Right lung (tissue), 5 donors: ENCODE results near the gene CBARP. TPM values are rescaled to one million over a fixed set of nuclear protein-coding genes. Genes with fewer than 3 reads are reported as not detected.

Experiments used
- DNase-seq, 2 donors: peaks; one replicate each; pipeline ENCODE4 v3.0.0-alpha.2; 2013
- polyA plus RNA-seq, 5 donors: library from polyadenylated mRNA; unstranded; fragments of 120-200 nt; gene quantifications; one replicate each; pipeline versions ENCODE4 v1.2.1 to v1.2.3, GENCODE V29; 2013; ENCODE audit warnings: inconsistent platforms in 1 of 5, low replicate concordance in 1 of 5; ENCODE audit not compliant: insufficient read length in 5 of 5, insufficient read depth in 1 of 5

The CBARP gene
- polyA plus RNA-seq, 5 donors: 0.97 to 2.5 (median 1.5) TPM

DNA sequence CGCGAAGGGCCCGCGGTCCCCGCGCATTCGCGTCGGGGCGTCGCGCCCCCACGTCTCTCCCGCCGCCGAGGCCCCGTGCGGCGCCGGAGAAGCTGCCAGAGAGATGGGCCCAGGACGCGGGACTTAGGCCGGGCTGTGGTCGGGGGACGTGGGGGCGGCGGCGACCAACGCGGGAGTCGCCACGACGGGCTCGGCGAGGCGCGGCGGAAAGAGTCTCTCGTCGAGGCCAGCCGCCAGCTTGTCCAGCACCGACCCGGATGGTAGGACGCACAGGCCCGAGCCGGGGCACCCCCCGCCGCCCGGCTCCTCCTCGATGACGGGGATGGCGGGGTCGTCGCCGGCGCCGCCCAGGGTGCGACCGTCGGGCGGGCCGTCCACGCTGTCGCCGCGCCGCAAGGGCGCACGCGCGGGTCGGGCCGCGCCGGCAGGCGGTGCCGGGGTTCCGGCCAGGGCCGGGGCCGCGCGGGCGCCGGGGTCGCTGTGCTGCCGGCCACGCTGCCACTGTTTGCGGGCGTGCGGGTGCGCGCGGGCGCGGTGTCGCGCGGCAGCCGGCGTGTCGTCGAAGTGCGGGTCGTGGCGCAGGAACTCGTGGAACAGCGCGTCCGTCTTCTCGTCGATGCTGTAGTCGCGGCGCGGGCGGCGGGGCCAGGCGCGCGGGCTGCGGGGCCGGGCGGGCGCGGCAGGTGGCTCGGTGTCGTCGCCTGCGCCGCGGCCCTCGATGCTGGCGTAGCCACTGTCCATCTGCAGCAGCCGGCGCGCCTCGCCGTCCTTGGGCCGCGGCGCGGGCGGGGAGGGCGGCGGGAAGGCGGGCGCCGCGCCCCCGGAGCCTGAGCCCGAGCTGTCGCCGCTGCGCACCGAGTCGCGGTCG is 8.5 kb downstream of the CBARP start:
- DNase-seq: no peak

DNA sequence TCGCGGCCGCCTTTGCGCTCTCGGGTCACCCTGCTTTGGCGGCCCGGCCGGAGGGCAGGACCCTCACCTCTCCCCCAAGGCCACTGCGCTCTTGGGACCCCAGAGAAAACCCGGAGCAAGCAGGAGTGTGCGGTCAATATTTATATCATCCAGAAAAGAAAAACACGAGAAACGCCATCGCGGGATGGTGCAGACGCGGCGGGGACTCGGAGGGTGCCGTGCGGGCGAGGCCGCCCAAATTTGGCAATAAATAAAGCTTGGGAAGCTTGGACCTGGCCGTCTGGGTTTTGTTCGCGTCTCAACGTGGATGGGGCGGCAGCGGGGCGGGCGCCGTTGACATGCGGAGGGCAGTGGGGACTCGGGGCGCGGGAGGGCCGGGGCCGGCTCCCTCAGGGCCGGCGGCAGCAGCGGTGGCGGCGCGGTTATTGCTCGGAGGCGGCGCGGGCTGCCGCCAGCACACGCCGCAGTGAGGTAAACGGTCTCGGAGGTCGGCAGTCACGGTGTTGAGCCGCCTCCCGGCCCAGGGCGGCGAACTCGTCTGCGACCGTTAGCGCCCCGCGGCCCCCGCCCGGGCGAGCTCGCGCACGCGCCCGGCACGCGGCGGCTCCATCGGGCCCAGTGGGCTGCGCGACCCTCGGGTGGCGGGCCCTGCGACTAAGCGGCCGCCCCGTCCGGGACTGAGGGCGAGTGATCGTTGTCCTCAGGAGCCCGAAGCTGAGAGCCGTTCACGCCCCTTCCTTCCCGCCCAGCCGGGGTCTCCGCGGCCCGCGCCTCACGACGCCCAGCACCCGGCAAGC is 9.4 kb downstream of the CBARP start:
- no peak for DNase-seq

DNA sequence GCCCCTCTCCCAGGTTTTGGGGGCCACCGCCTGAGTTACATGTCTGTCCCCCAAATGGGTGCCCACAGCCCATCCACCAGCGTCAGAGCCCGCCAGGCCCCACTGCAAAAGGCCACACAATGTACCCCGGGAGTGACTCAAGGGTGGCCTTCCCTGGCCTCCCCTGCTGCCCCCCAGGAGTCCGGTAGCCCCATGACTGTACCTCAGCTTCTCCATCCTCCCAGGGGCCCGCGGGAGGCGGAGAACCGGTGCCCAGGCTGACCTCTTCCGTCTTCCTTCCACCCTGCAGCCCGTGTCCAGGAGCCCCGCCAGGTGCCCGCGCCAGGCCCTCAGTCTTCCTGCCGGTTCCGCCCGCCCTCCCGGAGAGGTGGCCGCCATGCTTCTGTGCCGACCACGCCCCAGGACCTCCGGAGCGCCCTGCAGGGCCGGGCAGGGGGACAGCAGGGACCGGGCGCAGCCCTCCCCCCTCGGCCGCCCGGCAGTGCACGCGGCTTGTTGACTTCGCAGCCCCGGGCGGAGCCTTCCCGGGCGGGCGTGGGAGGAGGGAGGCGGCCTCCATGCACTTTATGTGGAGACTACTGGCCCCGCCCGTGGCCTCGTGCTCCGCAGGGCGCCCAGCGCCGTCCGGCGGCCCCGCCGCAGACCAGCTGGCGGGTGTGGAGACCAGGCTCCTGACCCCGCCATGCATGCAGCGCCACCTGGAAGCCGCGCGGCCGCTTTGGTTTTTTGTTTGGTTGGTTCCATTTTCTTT is 10.3 kb downstream of the CBARP start:
- no peak for DNase-seq

DNA sequence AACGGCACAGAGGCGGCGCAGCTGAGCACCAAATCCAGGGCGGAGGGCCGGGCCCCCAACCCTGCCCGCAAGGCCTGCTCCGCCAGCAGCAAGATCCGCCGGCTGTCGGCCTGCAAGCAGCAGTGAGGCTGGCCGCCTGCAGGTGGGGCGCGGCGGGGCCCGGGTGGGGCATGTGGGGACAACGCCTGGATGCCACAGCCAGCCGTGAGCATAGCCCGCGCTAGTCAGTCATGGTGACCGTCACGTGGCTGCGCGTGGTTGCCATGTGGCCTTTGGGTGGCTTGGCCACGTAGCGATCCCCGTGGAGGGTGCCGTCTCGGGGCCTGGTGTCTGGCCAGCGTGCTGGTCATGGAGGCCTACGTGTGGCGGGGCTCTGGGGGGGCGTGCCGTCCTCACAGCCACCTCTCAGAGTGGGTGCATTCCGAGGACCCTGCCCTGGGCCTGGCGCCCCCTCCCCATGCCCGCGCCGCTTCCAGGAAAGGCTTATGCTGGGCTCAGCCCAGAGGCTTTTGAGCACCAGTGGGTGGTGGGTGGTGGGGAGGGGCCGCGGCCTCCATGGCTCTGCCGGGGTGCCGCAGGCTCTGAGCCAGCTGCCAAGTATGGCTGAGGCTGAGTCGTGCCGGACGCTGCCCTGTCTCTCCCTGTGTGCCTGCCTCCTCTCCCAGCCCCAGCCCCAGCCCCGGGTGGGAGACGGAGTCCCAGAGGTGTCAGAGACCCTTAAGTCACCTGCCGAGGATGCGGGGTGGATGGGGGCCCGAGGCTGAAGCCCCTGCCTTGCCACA is 11.1 kb downstream of the CBARP start:
- no peak for DNase-seq

DNA sequence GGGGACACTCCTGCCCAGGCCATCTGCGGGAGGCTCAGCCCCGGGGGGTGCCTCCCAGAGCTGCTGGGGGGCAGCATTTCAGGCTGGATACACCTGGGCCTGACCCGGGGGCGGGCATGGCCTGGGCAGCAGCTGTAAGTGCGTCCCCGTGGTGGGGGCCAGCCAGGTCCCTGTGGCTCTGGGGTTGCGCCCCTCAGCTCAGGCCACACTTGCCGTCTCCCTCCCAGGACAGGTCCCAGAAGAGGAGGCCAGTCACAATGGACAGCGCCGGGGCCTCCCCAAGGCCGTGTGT is 11.6 kb downstream of the CBARP start:
- DNase-seq: no peak

DNA sequence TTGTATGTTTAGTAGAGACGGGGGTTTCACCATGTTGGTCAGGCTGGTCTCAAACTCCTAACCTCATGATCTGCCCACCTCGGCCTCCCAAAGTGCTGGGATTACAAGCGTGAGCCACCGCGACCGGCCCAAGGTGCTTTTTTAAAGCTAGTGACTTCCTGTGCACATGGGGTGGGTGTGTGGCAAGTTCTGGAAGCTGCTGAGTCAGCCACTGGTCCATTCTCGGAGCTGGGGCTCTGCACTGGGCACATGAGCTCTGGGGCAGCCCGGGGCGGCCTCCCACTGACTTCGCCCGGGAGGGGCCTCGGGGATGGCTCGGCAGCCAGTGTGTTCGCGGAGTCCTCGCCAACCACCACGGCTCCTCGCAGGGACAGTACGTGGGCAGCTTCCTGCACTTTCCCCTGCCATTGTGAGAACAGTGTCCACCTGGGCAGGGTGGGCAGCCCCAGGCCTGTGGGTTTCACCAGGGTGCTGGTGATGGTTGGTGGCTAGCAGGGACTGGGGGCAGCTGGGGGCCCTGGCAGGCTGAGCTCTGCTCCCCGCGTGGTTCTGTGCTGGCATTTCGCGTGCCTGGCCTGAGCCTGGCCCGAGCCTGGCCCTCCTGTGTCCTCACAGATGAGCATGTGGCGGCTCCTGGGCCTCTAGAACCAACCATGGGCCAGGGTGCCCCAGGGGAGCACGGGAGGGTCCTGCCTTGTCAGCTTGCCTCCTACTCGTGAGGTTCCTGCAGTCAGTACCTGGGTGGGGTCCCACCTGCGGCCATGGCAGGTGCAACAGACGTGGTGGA is 12.2 kb downstream of the CBARP start:
- DNase-seq: no peak

DNA sequence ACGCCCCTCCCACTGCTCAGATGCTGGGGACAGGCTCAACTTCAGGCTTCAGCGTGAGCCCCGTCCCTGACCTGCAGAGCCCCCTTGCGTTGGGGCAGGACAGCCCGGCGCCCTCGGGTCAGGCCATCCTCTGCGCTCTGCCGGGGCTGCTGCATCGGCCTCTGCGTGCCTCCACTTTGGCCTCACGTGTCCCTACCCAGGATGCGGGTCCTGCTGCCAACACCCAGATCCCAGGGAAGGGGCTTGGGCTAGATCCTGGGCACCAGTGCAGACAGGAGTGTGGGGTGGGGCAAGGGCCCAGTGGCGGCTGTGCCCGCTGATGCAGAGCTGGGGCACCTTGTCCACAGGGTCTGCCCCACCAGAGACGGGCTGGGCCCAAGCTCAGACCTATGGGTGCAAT is 13.0 kb downstream of the CBARP start:
- no peak for DNase-seq

DNA sequence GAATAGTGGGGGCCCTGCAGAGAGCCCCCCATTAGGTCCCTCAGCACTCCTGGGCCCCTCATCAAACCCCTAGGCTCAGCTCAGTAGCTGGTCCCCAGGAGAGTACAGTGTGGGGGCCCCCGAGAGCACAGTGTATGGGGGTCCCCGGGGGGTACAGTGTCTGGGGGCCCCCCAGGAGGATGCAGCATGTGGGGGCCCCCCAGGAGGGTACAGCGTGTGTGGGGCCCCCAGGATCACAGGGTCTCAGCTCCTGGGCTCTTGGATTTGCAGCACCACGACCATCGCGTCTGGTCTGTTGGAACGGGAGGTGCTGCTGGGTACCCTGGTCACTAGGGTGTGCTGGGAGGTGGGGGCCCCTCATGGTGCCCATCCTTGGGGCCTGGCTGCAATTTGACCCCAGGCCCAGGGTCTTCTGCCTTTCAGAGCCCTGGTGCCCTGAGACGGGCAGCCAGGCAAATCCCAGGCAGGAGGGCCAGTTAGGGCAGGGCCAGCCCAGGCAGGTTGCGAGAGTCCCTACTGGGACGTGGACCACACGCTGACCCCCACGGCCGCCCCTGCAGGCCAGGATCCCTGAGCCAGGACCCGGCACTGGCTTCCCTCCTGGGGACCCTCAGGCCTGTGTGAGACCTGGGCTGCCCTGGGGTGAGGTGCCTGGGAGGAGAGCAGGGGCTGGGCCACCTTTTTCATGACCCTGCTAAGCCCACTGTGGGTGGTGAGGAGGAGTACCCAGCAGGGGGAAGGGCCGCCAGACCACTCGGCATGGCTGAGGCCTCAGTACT is 13.6 kb downstream of the CBARP start:
- DNase-seq: no peak

DNA sequence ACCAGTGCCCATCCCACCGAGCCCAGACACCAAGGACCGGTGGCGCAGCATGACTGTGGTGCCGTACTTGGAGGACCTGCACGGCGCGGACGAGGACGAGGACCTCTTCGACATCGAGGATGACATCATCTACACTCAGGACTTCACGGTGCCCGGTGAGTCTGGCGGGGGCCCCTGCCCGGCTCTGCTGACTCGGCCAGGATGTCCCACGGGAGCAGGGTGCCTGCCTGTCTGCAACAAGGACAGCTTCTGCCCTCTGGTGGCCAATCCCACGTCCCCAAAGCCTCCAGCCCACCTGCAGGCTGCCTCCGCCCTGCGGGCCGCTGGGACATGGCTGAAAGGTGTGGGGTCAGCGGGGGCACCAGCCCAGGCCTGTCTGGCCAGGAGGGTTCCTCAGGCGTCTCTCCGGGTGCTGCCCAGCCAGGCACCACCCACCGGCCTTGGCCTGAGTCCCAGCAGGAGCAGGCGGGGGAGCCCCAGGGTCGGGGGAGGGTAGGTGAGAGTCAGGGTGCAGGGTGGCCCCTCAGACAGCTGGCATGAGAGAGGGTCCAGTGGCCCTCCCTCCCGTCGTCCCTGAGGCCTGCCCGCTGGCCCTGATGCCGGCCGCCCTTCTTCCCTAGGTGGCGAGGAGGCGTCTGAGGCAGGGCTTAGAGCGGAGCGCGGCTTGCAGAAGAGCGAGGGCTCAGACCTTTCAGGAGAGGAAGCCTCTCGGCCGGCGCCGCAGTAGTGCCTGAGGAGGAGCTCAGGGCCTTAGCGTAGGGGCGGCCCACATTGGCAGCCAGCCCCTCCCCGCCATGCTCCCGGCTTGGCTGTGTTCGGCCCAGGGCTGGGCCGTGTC is 14.6 kb downstream of the CBARP start:
- DNase-seq: no peak

DNA sequence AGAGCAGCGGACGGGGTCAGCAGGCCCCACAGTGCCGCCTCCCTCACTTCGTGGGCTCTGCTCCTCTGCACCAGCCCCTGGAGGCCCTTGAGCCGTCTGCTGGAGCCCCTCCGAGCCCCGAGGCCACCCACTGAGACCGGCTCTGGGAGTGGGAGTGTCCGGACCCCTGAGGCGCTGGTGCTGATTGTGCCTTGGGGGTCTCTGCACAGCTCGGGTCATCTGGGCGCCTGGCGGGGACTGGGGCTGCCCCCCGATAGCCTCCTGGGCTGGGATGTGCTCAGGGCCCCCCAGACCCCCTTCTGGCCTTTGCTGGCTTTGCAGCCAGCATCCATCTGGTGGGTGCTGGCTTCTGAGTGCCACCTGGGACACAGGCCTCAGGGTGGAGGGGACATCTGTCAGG is 15.4 kb downstream of the CBARP start:
- DNase-seq: no peak

DNA sequence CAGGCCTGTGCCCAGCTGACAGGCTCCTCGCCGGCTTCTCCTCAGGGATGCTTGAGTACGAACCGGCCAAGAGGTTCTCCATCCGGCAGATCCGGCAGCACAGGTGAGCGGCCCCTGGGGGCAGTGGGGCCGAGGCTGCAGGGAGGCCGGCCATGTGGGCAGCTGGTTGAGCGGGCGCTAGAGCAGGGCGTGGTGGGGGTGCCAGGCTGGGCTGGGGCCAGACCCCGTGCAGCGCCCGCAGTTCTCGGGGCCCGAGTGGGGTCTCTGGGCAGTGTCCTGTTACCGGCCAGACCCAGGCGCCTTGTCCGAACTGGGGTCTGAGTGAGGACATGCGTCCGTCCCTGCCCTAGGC is 15.9 kb downstream of the CBARP start:
- DNase-seq: no peak

DNA sequence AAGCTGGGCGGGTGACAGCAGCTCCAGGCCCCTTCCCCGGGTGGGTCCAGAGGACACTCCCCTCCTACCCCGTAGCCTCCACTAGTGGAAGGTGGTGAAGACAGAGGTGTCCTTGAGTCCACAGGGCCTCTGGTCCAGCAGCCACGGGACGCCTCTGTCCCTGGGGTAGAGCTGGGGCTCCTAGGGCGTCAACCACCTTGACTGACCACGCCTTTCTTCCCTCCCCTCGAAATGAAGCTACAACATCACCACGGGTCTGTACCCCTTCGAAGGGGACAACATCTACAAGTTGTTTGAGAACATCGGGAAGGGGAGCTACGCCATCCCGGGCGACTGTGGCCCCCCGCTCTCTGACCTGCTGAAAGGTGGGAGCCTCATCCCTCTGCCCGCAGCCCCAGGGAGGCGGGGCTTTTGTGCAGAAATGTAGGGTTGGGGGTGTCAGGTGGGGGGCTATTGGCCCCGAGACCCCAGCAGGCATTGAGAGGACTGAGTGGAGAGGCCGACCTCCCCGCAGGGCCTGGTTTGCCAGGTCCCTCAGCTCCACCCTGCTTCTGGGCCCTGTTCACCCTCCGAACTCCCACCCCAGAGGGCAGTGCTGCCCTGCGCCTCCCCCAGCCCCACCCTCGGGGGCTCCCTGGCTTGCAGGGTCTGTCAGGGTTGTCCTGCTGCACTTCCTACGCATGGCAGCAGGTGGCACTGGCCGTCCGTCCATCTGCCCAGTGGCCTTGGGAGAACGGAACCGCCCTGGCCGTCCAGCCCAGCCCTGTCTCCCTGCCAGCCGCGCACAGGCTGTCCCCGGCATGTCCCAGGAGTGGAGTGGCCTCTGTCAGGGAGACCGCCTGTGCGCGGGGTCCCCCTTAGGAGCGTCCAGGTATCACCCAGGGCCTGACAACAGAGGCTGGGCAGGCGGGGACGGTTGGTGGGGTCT is 16.6 kb downstream of the CBARP start:
- no peak for DNase-seq

DNA sequence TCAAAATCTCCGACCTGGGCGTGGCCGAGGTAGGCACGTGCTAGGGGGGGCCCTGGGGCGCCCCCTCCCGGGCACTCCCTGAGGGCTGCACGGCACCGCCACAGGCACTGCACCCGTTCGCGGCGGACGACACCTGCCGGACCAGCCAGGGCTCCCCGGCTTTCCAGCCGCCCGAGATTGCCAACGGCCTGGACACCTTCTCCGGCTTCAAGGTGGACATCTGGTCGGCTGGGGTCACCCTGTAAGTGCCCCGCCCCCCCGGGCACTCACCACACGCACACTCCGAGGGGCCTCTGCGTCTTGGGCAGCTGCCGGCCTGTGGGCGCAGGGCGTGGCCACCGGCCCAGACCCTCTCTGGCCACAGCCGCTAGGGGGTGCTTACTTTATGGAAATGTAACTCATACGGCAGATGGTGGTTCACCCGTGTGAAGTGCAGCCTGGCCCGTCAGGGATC is 17.3 kb downstream of the CBARP start:
- DNase-seq: no peak

DNA sequence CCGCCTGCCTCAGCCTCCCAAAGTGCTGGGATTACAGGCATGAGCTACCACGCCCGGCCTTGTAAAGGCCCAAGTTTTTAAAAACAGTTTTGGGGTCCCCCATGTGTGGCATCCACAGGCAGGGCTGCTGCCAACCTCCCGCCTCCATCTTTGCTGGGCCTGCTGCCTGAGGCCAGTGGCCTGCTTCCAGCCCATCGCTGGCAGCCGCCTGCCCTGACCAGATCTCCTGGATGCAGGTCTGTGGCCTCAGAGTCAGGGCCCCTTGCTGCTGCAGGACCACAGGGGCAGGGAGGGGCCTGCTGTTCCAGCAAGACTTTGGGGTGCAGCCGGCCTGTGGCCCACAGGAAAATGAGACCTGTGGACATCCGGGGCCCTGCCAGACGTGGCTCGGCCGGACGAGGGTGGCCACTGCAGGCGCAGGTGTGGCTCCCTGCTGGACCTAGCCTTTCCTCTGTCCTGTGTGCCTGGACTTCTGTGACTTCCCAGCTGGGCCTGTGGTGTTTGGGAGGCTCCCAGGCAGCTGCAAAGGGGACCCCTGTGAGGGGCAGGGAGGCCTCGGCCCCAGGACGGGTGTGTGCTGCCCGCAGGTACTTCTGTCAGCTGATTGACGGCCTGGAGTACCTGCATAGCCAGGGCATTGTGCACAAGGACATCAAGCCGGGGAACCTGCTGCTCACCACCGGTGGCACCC is 17.9 kb downstream of the CBARP start:
- DNase-seq: no peak

DNA sequence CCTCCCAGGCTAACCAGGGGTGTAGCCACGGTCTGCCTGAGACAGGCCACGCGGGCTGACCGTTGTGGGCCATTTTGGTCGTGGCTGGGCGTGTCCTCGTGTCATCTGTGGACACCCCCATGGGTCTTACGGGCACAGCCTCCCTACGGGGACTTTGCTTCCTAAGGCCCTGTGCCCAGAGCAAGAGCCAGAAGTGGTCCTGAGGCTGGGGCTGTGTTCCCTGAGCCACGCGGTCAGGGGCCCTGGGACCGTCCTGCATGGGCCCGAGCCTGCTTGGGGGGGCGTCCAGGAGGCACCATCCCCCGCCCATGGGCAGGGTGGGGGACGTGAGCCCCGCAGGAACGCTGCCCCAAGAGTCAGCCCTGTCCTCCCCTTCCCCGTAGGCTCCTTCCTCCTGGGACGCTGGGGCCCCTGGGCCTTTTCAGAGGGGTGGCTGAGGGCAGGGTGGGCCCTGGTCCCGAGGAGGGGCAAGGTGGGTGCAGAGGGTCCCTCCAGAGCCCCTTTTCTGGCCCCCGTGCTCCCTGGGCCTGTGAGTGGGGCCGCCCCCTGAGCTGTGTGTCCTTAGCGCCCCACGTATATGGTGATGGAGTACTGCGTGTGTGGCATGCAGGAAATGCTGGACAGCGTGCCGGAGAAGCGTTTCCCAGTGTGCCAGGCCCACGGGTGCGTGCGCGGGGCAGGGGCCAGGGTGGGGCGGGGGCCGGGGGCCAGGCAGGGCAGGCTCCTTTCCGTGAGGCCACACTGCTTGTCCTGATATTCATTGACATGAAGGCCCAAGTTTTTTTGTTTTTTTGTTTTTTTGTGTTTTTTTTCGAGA is 18.8 kb downstream of the CBARP start:
- no peak for DNase-seq

DNA sequence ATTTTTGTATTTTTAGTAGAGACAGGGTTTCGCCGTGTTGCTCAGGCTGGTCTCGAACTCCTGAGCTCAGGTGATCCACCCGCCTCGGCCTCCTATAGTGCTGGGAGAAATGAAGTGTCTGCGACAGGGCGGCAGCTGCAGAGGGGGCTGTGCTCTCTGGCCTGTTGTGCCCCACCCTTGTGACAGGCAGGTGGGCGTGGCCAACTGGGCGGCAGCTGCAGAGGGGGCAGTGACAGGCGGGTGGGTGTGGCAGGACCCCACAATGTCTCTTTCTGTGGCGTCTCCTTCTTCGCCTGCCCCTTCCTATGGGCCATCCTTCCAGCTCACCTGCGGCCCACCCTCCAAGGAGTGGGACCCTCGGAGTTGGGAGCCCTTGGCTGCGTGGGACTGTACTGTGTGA is 20.4 kb downstream of the CBARP start:
- no peak for DNase-seq

DNA sequence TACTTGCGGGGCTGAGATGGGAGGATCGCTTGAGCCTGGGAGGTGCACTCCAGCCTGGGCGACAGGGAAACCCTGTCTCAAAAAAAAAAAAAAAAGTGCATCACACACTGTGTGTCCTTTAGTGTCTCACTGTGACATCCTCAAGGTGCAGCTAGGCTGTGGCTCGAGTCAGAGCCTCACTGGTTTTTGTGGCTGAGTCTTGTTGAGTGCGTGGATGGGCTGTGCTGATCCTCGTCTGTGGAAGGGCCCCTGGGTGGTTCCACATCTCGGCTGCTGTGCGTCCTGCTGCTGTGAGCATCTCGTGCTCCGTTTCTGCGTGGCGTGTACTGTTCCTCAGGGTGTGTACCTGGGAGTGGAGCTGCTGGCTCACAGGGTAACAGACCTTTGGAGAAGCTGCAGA is 21.0 kb downstream of the CBARP start:
- no peak for DNase-seq
